HPDE6-E6E7 (cell line): ENCODE results near the gene SUPT20HL2.
"Not testable (repeated sequence)": the region's sequence is repeated elsewhere in the genome, so short reads cannot be mapped to it uniquely, and the experiment has no call there.

Experiments used
- DNase-seq: peaks from one replicate; pipeline ENCODE4 v3.0.0; 2011; ENCODE audit warnings: missing footprints; ENCODE audit errors: extremely low spot score

SUPT20HL2 gene

DNA sequence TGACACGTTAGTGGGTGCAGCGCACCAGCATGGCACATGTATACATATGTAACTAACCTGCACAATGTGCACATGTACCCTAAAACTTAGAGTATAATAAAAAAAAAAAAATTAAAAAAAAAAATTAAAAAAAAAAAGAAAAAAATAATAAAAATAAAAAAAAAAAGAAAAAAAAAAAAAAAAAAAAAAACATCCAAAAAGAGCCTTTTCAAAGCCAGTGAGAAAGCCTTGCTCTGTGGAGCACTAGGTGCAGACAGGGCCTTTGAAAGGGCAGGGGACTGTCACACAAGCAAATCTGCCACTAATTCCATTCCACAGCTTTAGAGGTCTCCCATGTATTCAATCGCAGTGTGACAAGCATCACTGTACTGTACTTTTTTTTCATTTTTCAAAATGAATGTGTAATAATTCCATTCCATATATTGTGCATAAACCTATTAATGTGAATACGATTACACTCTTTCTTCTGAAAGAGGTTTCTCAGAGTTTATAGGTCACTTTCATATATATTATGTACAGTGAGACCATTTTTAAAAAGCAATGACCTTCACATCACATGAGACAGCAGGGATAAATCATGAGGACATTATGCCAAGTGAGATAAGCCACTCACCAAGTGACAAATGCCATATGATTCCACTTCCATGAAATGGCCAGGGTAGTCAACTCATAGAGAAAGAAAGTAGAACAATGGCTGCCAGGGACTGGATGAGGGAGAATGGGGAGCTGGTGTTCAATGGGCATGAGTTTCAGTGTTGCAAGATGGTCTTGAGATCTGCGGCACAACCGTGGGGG is 4.1 kb downstream of the SUPT20HL2 start:
- not testable (repeated sequence) for DNase-seq

- DNase-seq = not testable (repeated sequence)
Observed at GRCh38 chrX:24308803-24309202, 5.1 kb downstream of the SUPT20HL2 start.

GRCh38 chrX:24306440-24306839 is 7.4 kb downstream of the SUPT20HL2 start:
- no peak for DNase-seq

DNA sequence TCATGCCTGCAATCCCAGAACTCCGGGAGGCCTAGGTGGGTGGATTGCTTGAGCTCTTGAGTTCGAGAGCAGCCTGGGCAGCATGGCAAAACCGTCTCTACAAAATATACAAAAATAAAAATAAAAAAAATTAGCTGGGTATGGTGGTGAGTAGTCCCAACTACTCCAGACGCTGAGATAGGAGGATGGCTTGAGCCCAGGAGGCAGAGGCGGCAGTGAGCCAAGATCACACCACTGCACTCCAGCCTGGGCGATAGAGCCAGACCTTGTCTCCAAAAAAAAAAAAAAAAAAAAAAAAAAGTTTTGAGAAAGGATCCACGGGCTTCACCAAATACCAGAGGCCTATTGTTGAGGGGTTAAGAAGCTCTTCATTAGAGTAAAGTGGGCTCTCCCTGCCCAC is 8.0 kb downstream of the SUPT20HL2 start:
- no peak for DNase-seq

- no peak for DNase-seq
Observed at GRCh38 chrX:24301806-24302205, 12.1 kb downstream of the SUPT20HL2 start.

- no peak for DNase-seq
Observed at GRCh38 chrX:24301060-24301459, 12.8 kb downstream of the SUPT20HL2 start.

GRCh38 chrX:24298191-24298590 is 15.7 kb downstream of the SUPT20HL2 start:
- no peak for DNase-seq

- no peak for DNase-seq
Observed at GRCh38 chrX:24294619-24295018, 19.2 kb downstream of the SUPT20HL2 start.

- DNase-seq = no peak
Observed at GRCh38 chrX:24293412-24293811, 20.5 kb downstream of the SUPT20HL2 start.

GRCh38 chrX:24292353-24292752 is 21.5 kb downstream of the SUPT20HL2 start:
- DNase-seq = no peak

- DNase-seq = no peak
Observed at GRCh38 chrX:24285082-24285481, 28.8 kb downstream of the SUPT20HL2 start.

DNA sequence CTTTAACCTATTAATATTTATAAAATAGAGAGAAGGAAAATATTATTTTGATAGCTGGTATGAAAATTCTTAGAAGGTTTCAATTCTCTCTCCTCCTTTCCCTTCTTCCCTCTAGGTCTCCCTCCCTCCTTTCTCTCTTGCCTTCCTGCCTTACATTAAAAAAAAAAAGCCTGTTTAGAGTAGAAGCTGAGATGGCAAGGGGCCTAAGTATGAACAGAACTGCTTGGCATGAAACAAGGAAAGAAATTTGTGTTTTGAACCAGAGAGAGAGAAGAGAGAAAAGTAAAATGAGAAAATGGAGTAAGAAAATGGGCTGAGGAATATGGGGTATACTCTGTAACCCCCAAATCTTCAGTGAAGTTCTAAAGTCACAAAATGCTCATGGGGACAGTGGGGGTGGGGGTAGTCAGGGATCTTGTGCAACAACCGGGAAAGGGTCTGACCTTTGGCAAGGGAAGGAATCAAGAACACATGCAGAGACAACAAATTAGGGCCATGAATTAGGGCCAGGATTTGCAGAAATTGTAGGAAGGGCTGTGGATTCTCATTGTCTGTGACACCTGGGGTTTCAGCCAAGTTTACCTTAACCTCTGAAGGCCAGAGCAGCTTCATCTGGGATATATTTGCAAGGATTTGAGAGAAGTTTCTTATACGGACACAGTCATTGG is 30.6 kb downstream of the SUPT20HL2 start:
- no peak for DNase-seq

DNA sequence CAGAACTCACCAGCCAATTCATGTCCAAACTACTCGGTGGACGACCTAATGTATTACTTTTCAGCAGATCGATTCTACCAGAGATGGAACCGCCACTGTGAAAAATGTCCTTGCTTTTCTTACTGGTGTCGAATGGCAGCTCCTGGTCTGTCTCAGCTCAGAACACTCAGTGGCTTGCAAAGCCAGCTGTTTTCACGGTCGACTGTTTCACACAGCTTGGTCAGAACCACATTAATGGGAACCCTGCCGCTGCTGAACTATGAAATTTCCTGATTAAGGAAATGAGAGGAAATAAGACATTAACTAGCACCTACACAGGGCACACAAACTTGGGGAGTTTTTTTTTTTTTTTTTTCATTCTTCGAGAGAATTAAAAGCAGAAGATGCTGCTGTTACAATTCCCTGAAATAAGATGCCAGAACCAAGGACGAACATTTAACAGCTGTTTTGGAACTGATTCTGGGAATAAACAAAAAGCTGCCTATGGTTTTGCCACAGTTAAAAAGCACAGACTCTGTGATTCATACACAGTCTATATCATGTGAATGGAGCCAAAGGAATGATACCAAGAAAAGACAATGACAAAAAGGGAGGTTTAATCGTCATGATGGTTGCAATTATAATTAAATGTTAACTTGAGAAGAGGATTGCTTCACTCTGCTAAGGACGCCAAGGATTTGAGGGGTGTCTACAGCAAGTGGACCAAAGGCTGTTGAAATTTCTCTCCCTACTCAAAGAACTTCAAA is 31.3 kb downstream of the SUPT20HL2 start:
- no peak for DNase-seq

DNA sequence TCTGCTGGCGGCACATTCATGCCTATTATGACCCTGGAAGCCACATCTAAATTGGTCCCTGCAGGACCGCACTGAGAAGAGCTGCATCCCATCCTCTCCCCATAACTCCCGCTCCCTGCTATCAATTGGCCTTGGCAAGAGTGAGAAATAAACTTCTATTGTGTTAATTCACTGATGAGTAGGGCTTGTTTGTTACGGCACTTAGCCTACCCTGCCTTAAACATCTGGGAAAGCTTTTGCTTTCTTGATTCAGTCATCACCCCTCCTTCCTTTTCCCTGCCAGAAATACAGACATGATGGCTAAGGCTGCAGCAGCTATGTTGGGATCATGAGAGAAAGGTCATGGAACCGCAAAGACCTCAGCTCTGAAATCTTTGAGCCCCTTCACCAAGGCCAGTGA is 36.5 kb downstream of the SUPT20HL2 start:
- no peak for DNase-seq

- DNase-seq = no peak
Observed at GRCh38 chrX:24276015-24276414, 37.9 kb downstream of the SUPT20HL2 start.

DNA sequence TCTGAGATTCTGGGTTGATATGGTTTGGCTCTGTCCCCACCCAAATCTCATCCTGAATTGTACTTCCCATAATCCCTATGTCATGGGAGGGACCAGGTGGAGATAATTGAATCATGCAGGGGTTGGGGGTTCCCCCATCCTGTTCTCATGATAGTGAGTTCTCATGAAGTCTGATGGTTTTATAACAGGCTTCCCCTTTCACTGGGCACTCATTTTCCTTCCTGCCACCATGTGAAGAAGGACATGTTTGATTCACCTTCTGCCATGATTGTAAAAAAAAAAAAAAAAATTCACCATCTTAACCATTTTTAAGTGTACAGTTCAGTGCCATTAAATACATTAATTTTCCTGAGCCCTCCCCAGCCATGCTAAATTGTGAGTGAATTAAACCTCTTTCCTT is 42.6 kb downstream of the SUPT20HL2 start:
- DNase-seq = no peak

DNA sequence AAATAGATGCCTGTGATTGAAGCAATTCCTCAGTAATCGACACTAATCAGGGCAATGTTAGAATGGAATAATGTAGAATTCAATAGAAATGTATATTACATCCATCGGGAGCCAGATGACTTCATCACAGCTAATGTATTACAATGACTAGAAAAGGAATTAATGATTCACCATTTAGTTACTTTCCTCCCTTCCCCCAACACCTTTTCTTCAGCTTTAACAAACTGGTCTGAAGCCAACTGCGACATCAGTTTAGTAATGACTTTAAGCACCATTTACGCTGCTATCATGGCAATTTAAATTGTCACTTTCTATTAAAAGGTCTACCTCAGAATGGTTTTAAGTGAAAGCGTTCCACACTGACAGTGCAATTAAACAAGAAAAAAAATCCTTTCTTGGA is 45.1 kb downstream of the SUPT20HL2 start:
- DNase-seq = no peak

GRCh38 chrX:24266996-24267395 is 46.9 kb downstream of the SUPT20HL2 start:
- no peak for DNase-seq

DNA sequence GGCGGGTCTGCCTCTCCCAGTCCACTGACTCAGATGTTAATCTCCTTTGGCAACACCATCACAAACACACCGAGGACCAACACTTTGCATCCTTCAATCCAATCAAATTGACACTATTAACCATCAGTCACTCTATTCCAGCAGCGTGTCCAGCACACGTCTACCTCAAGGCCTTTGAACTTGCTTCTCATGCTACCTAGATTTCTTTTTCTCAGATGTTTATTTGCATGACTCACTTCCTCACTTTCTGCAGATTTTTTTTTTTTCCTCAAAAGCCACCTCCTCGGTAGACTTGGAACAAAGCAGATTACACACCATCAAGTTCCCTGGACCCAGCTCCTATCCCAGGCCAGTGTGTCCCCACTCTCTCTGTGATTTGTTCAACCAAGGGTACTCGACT is 49.5 kb downstream of the SUPT20HL2 start:
- no peak for DNase-seq

GRCh38 chrX:24262309-24262708 is 51.6 kb downstream of the SUPT20HL2 start:
- no peak for DNase-seq
